HG03521 (cell line): ENCODE data around the gene GABRR2.
"Not testable (repeated sequence)": the region's sequence is repeated elsewhere in the genome, so short reads cannot be mapped to it uniquely, and the experiment has no call there.

Experiments used
- ATAC-seq: cut with Tn5 transposase; IDR thresholded peaks from one replicate; pipeline ENCODE4 v1.9.1; 2021; ENCODE audit warnings: mild to moderate bottlenecking, moderate library complexity; ENCODE audit not compliant: unreplicated experiment

The GABRR2 gene

DNA sequence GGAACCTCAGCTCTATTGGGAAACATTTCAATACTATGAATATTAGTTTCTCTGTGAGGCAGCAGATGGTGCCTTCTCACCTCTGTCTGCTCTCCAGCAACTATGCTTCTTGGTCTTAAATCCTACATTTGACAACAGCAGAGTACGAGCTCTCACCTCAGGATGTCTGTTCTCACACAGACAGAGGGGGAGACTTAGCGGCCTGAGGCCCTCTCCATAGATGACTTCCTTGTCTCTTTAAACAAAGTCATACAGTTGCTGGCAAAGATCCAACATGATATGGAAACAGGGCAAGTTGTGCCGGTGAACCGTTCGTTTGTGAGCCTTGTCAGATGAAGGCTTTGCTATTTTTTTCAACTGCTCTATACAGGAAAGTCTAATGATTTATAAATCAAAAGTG is 54.3 kb downstream of the GABRR2 start:
- no peak for ATAC-seq

DNA sequence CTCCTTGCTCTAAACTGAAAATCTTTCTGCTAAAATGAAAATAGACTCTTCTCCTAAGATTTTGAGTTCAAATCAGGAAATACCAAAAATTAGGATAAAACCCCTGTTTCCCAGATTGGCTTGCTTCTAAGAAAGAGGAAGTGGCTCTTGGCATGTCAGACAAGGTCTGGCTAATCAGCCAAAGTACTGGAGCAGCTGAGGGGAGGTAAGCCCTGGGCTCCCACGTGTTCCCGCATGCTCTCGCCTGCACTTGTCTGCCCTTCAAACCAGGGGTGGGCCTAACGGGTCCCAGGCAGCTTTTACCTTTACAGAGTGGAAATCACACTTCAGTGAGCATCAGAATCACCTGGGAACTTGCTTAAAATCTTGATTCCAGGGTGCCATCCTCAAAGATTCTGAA is 54.8 kb downstream of the GABRR2 start:
- ATAC-seq, result no peak

DNA sequence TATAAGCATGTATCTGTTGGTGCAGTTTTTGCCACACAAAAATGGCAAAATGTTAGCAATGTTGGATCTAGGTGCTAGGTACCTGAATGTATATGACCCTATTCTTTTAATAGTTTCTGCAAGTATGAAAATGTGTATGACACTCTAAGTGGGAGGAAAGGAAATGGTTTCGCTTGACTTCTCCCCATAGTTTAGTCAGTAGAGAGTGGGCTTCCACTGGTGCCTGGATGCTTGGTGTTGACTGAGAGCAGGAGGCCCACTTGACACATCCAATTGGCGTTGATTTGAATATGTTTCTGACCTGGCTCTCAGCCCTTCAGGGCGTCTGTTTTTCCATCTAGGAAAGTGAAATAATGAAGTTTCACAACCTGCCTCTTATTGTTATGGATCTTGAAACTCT is 56.2 kb downstream of the GABRR2 start:
- no peak for ATAC-seq

DNA sequence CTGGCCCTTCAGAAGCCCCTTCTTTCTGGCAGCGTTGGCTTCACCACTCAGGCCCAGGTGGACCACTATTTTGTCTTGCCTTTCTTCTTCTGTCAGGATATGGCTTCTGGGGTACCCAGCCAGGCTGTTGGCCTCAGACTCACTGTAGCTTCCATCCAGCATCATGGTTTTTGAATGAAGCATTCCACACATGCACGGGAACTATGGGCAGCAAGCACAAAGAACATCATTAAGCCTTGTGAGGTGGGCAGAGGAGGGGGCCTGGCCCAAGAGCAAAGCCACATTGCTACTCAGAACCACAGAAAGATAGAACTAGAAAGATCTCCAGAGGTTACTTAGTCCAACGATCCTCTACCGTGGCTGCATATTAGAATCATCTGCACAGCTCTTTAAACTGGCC is 57.3 kb downstream of the GABRR2 start:
- ATAC-seq, result no peak

DNA sequence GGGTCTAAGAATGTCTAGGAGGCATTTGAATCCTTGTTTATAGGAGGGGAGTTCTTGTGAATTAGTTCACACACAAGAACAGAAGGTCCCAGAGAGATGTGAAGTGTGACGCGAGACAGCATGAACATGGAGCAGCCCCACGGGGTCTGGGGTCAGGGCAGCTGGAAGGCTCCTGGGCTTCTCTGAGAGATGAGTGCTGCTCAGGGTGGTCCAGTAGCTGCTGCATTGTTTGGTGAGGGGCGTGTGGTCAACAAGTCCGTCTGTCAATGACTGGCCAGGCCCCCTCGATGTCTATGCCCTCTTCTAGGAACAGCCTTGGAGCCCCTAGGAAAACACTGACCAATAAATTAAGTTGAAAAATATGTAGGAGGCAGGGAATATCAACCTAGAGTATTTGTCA is 57.8 kb downstream of the GABRR2 start:
- ATAC-seq, result no peak

DNA sequence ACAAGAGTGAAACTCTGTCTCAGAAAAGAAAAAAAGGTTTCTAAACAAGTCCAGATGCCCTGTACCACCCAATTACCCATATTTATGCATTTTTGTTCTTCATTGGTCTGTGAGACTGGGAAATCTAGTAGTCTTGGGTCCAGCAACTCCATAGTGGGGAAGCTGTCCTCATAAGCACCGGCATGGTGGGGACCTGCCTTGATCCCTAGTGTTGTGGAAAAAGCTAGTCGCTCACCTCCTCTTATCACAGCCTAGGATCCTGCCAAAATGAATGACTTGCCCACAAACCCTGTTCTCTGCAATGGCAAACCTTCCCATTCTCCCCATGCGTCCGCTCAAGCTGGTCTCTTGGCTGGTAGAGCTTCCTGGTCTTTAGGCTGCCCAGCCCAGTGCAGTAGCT is 59.7 kb downstream of the GABRR2 start:
- ATAC-seq, result no peak

DNA sequence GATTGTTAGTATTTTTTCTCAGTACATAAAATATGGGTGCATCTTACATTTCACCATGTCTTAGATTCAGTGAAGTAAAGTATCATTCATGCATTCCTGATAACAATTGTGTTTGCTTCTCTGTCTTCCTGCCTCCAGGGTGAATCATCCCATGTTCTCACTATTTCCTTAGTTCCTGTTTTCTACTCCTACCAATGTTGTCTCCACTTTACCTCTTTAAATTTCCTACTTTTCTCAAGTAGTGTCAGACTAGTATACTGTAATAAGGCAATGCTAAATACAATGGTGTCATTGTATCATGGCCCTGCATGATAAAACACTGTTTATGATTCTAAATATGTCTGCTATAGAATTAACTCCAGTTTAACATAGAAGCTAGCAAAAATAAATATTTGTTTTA is 60.5 kb downstream of the GABRR2 start:
- ATAC-seq, result no peak

DNA sequence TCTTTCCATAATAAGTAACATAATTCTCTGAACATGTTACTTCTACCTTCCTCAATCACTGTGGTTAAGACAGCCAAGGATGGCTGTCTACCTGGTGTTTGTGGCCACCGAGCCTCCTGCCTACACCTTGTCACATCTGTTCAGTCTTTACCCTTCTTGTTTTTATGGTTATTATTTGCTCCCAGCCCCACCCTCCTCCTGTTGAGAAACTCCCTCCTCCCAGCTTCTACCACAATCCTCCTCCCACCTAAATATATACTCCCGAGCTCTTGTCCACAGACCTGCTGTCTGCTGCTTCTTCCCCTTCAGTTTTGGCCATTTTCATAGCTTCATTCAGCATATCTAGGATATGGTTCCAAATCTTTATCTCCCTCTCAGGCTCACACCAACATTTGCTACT is 62.2 kb downstream of the GABRR2 start:
- no peak for ATAC-seq

DNA sequence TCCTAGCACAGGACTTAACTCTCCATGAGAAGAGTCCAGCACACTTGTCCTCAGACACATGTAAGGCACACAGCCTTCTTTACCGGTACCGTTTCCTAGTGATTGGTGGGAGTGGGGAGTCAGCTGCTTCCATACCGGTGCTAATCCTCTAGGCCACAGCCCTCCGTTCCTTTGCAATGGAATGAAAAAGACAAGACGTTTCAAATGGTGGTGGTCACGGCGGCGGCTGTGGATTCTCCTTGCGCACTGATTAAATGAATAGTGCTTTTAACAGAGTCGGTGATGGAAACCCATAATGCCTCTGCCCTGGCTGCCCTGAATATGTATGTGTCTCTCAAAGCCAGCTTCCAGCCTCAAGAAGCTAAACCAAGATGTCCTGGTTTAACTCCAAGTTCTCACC is 63.1 kb downstream of the GABRR2 start:
- ATAC-seq, result no peak

DNA sequence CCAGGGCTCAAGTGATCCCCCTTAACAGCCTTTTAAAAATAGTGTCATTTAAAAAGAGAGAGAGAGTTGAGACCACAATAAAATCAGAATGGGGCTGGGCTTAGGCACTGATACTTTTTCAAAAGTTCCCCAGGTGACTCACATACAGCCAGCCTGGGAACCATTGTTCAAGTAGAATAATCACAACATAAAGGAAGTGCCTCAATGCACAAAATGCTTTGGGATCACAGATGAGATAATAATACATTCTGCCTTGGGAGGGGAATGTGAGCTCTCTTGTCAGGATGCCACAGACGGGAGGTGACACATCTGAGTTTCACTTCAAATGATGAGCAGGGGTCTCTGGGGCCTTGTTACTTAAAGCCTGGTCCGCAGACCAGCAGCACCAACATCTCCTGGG is 63.9 kb downstream of the GABRR2 start:
- ATAC-seq, result no peak

DNA sequence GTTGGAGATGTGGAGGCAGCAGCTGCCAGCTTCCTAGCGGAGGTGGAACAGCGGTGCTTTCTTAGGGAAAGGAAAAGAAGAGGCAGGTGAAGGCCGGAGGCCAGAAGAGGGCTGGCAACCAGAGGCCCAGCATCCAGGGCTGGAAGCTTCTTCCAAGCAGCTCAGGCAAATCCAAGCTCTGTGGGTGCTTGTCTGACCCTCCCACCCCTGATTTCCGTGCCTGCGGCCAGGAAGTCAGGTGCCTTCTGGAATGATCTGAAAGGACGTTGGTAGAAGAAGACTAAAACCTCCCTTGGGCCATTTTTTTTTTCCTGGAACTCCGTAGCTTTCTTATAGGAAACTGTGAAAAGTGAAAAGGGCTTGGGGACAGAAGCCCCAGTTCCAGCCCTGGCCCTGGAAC is 64.9 kb downstream of the GABRR2 start:
- no peak for ATAC-seq

DNA sequence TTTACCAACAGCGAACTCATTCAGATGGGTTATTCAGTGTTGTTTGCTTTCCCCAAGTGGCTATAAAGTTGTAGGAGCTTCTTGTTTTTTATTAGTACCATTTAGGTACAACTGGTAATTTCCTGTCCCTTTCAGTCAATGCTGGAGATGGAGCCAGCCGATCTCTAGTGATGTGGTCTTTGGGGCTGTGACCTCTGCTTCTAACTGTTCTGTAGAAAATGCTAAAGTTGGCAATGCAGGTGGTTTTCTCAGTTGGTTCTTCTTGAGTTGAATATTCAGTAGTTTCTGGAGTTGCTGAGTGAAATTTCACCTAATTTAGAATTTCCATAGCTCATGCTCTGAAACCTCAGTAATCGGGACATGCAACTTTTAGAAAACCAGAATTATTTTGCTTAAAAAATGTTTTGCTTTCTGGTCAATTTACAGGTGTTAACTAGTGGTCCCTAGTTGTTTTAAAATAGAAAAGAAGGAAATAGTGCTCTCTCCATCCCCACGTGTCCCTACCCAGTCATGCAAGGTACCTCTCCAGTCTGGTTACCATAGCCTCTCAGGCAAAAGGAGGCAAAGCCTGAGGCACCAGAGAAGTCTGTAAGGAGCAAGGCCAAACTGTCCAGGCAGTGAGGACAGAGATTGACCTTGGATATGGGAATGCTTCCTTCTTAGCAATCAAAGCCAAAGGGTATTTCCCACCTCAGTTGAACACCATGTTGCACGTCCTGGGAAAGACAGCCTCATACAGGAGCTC is 70.7 kb downstream of the GABRR2 start:
- ATAC-seq, result no peak

DNA sequence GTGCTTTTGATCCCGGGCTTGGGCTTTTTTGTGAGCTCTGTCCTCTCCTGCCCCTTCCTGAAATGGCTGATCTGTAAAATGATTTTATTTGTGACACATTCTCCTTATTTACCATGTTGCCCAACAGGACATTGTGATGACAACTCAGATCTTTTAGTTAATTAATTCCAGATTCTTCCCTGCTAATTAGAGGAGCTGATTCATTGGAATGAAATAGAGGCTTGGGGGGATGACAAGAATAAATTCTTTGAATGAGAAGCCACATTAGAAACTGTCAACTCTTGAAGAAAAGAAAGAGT is 71.8 kb downstream of the GABRR2 start:
- no peak for ATAC-seq

DNA sequence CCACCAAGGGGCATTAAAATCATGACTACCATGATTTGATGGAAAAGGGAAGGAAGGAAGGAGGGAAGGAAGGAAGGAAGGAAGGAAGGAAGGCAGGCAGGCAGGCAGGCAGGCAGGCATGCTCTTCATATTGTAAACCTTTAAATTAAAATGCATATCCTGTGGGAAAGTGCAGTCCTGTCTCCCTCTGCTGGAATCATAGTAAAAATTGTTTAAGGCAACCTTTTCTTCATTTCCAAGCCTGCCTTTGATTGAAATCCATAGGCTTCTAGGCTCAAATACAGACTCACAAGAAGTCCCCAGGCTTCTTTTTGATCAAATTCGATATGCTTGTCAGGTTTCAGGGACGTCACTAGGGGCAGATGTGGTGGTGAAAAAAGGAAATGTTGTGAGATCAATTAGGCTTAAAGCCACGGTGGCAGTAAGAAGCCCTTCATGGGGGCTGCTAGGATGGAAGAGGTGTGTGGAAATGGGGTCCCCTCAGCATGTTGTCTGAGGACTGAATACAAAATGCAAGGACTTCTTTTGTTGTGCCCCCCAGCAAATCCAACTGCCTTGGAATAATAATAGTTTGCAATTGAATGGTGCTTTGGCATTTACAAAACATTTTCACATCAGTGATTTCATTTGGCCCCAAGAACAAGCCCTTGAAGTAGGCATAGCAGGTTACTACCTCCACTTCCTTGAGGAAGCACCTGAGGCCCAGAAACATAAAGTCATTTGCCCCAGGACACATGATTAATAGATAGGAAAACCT is 72.3 kb downstream of the GABRR2 start:
- no peak for ATAC-seq

DNA sequence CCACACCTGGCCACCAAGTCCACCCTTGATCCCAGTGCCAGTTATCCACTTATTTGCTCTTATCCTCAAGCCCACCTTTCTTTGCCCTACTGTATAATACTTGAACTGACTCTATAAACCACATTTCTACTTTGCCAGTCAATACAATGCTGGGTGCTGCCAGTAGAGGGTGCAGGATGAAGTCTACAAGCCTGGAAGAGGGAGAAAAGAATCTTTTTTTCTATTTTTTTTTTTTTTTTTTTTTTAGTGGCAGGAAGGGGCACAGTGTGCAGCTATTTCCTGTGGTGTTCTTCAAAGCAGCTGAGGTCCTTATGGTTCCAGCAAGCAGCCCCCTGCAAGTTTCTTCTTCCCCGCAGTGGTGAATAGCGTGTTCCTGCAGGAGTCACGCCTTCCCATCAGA is 75.8 kb downstream of the GABRR2 start:
- no peak for ATAC-seq

DNA sequence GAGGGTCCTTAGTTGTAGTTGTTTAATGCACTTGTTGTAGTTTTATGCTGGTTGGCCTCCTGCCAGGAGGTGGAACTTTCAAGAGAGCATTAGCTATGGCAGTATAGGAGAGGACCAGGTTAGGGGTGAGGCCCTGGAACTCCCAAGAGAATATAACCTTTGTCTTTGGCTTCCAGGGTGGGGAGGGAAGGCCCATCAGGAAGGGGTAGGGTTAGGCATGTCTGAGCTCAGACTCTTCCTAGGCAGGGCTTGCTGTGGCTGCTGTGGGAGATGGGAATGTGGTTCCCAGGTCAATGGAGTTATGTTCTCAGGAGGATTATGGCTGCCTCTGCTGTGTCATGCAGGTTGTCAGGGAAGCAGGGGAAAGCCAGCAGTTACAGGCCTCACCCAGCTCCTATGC is 77.9 kb downstream of the GABRR2 start:
- no peak for ATAC-seq

DNA sequence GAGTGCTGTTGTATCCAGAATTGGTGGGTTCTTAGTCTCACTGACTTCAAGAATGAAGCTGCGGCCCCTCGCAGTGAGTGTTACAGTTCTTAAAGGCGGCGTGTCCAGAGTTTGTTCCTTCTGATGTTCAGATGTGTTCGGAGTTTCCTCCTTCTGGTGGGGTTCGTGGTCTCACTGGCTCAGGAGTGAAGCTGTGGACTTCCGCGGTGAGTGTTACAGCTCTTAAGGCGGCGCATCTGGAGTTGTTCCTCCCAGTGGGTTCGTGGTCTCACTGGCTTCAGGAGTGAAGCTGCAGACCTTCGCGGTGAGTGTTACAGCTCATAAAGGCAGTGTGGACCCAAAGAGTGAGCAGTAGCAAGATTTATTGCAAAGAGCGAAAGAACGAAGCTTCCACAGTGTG is 81.5 kb downstream of the GABRR2 start:
- not testable (repeated sequence) for ATAC-seq

DNA sequence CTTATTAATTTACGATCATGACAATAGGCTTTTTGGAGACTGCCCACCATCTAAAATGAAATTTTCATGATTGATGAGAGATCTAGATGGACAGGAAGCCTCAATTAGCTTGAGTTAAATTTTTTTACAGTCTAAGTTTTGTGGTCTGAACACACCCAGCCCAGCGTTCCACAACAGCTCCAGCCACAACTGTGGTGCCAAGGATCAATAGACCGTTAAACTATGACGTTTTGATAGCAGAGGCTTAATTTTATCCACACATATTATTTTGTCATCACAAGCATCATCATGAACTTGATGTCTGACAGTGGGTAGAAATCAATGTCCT is 92.4 kb downstream of the GABRR2 start:
- no peak for ATAC-seq

DNA sequence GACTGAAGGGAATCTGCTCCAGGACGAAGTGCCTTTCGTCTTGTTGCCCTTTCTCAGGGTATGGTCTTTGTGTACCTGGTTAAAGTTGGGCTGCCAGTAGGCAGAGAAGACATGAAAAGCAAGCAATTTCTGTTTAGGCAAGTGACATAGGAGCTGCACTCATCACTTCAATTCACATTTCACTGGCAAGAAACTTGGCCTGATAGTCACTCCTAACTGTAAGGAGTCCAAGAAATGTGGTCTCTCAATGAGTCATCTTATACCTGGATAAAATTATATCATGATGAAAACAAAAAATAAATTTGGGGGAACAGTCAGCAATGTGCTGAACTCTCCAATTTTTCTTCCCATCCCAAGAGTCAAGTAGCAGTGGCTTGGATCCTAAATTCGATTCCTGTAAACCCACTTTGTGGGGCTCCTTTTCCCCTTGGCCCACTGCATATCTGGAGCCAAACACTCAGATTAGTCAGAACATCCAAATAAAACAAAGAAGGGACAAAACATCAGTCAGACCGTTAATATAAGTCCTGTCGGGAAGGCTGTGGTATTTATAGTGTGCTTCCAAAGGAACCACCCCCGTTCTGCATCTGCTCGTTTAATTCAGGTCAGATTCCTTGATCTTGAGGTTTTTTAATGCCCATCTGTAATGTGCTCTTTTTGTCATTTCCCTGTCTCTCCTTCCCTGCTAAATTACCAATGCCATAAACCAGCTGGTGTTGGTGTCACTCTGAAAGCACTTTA is 93.0 kb downstream of the GABRR2 start:
- ATAC-seq, result no peak

DNA sequence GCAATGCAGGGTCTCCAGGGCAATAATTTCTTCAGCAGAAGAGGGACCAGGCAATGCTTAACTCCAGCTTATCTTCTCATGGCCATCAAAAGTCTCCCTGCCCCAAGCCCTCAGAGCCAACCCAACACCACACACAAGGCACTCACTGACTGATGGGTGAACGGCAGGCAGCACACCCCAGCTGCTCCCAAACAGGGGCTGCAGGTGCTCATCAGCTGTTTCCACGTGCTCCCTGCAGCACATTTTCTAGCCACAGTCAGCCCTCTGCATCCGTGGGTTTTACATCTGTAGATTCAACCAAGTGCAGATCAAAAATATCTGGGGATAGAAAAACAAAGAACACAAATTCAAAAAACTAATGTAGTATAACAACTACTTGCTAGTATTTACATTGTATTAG is 94.0 kb downstream of the GABRR2 start:
- ATAC-seq, result no peak

DNA sequence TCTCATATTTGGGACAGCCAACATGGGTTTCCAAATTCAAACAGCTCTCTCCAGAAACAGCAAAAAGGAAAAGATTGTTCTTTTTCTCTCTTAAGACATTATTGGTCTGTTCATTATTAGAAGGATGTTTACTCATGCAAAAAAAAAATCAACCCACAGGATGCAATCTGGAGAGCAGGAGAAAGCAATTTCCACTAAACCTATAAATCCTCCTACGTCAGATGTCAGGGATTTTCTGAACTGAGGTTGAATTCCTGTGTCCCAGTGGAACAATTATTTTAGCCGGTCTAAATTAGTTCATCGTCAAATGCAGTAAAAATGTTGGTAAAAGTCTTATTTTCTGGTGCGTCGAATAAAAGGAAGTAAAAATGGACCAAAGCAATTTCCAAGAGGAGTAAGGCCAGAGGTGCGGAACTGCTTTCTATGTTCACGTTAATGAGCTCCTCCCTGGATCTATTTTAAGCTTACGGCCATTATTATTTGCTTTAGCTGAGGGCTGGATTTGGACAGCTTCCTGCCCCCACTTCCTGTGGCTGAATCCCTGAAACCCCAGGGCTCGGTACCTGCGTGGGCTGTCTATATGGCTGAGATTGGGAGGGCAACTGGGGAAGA is 97.7 kb downstream of the GABRR2 start, which contains the start of gene GABRR1:
Gene GABRR1 (minus strand): TSS at position 60 of the 612 bp plus-strand sequence. CDS start 36 bp downstream, at position 24.
- ATAC-seq, result no peak

DNA sequence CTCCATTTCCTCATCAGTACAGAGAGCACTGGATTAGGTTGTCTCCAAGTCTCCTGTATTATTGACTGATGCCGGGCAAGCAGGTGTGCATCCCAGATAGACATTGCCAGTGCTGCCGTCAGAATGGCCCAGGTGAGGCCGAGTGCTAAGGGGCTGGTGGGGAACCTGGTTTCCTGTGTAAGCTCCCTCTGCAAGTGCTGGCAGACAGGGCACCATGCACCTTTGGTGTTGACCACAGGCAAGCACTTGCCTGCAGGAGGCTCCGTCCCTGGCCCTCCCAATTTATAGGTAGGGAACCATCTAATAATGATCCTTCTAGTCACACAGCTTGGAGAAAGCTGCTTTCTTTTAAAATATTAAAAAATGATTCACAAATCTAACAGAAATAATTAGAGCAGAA is 98.7 kb downstream of the GABRR2 start:
- ATAC-seq, result no peak
